ENCODE results near the gene TBCEL. TPM values are rescaled to one million over a fixed set of nuclear protein-coding genes. Genes with fewer than 3 reads are reported as not detected.

TBCEL gene
- polyA plus RNA-seq, 1 donor (not counting 4 experiments of a cell fraction or from before 2014, with no cell fraction given), result 15.1 TPM

DNA sequence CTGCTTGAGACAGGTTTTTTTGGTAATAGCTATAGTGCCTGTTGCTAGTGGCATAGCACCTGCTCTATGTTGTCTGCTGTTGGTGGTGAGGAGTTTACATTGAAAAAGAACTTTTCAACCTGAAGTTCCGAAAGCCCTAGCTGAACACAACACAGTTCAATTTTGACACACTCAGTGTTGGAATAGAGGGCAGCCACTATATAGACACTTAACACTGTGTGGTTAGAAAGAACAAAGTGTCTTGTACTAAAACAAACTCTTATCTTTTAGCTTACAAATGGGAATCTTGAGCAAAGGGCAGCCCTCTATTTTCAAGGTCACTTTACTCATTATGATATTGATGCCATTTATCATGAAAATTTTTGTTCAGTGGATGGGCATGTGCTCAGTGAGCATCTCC lies 18.4 kb downstream of the TBCEL start:
- Histone ChIP-seq H3K4me3 (ENCODE audit: control insufficient read depth in 2 of 3, extremely low read depth in 1 of 3, insufficient read depth in 2 of 3, low read depth in 1 of 3, low read length in 3 of 3) (no peak overlapping the region), H3K9me1 (ENCODE audit: control insufficient read depth, extremely low read depth, insufficient read depth, low read length) (no peaks in the 10 kb centered on the region), H3K79me2 (ENCODE audit: control insufficient read depth, insufficient read depth, low read length) (no peaks in the 10 kb centered on the region), H3K9me3 (ENCODE audit: control insufficient read depth, low read depth, low read length) (no peaks in the 10 kb centered on the region), H3K27me3 (ENCODE audit: control insufficient read depth, extremely low read depth, insufficient read depth, low read length) (no peaks in the 10 kb centered on the region), H3K4me2 (ENCODE audit: control insufficient read depth, extremely low read depth, insufficient read depth, low read depth, low read length) (no peak overlapping the region), H3K36me3 (ENCODE audit: control insufficient read depth in 2 of 2, extremely low read depth in 1 of 2, insufficient read depth in 2 of 2, low read length in 2 of 2) (peaks cover 0 to under 1% of the 10 kb centered on the region in 2 experiments), H3K27ac (ENCODE audit: control insufficient read depth, insufficient read depth, low read length) (no peak overlapping the region), H2AFZ (ENCODE audit: control insufficient read depth, low read length) (no peak overlapping the region), H3K4me1 (ENCODE audit: control insufficient read depth, extremely low read depth, insufficient read depth, low read length) (no peaks in the 10 kb centered on the region), H4K20me1 (ENCODE audit: control insufficient read depth, extremely low read depth, insufficient read depth, low read length) (no peaks in the 10 kb centered on the region), H3K9ac (ENCODE audit: control insufficient read depth, extremely low read depth, insufficient read depth, low read length) (no peak overlapping the region)
- FAIRE-seq (no peak), DNase-seq (ENCODE audit: low read depth, low spot score) (no peak)
- no peak for TF ChIP-seq EZH2 (IDR thresholded peaks at IDR 0.05; ENCODE audit: low read length)
- TF ChIP-seq, protein P1, sequence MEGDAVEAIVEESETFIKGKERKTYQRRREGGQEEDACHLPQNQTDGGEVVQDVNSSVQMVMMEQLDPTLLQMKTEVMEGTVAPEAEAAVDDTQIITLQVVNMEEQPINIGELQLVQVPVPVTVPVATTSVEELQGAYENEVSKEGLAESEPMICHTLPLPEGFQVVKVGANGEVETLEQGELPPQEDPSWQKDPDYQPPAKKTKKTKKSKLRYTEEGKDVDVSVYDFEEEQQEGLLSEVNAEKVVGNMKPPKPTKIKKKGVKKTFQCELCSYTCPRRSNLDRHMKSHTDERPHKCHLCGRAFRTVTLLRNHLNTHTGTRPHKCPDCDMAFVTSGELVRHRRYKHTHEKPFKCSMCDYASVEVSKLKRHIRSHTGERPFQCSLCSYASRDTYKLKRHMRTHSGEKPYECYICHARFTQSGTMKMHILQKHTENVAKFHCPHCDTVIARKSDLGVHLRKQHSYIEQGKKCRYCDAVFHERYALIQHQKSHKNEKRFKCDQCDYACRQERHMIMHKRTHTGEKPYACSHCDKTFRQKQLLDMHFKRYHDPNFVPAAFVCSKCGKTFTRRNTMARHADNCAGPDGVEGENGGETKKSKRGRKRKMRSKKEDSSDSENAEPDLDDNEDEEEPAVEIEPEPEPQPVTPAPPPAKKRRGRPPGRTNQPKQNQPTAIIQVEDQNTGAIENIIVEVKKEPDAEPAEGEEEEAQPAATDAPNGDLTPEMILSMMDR (optimal IDR thresholded peaks at IDR 0.05 in 1 of 3, IDR thresholded peaks at IDR 0.05 in 1 of 3, conservative IDR thresholded peaks at IDR 0.05 in 1 of 3; ENCODE audit: extremely low read depth in 1 of 3, insufficient read depth in 2 of 3, low read length in 3 of 3), result no peak
- dilution Hi-C loops (cut with MboI; ENCODE audit: extremely low pct_ligation_motif_present, low sequenced_read_pairs), result no loop called here

DNA sequence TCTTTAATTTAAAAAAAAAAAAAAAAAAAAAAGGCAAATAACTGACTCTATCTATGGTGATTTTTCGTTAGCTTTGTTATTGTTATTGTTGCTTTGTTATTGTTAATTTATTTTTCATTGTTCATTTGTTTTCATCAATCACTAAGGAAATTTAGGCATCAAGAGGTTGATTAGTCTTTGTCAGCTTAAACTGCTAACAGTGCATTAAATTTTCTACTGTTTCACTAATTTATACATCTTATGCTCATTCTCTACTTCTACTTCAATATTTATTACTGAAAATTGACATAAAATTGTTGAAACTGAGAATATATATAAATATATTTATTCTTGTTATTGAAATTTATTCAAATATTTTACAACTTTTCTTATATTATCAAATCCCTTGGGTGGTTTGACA lies 24.0 kb downstream of the TBCEL start:
- peaks cover 0 to 8% of the 10 kb centered on the region in 2 experiments for H3K36me3 ChIP-seq (ENCODE audit: control insufficient read depth in 2 of 2, extremely low read depth in 1 of 2, insufficient read depth in 2 of 2, low read length in 2 of 2)
- no peak overlapping the region for H3K4me2 ChIP-seq (ENCODE audit: control insufficient read depth, extremely low read depth, insufficient read depth, low read depth, low read length)
- H3K9me3 ChIP-seq (ENCODE audit: control insufficient read depth, low read depth, low read length), result no peaks in the 10 kb centered on the region
- dilution Hi-C loops (cut with MboI; ENCODE audit: extremely low pct_ligation_motif_present, low sequenced_read_pairs), result no loop called here
- H3K9ac ChIP-seq (ENCODE audit: control insufficient read depth, extremely low read depth, insufficient read depth, low read length), result no peak overlapping the region
- TF ChIP-seq, protein P1 (optimal IDR thresholded peaks at IDR 0.05 in 1 of 3, IDR thresholded peaks at IDR 0.05 in 1 of 3, conservative IDR thresholded peaks at IDR 0.05 in 1 of 3; ENCODE audit: extremely low read depth in 1 of 3, insufficient read depth in 2 of 3, low read length in 3 of 3), result no peak
- no peak for TF ChIP-seq EZH2 (IDR thresholded peaks at IDR 0.05; ENCODE audit: low read length)
- H3K4me3 ChIP-seq (ENCODE audit: control insufficient read depth in 2 of 3, extremely low read depth in 1 of 3, insufficient read depth in 2 of 3, low read depth in 1 of 3, low read length in 3 of 3), result no peak overlapping the region
- FAIRE-seq (no peak), DNase-seq (ENCODE audit: low read depth, low spot score) (no peak)
- H3K4me1 ChIP-seq (ENCODE audit: control insufficient read depth, extremely low read depth, insufficient read depth, low read length), result no peaks in the 10 kb centered on the region
- no peaks in the 10 kb centered on the region for H4K20me1 ChIP-seq (ENCODE audit: control insufficient read depth, extremely low read depth, insufficient read depth, low read length)
- H3K27me3 ChIP-seq (ENCODE audit: control insufficient read depth, extremely low read depth, insufficient read depth, low read length), result no peaks in the 10 kb centered on the region
- no peaks in the 10 kb centered on the region for H3K79me2 ChIP-seq (ENCODE audit: control insufficient read depth, insufficient read depth, low read length)
- H3K27ac ChIP-seq (ENCODE audit: control insufficient read depth, insufficient read depth, low read length), result no peak overlapping the region
- no peak overlapping the region for H2AFZ ChIP-seq (ENCODE audit: control insufficient read depth, low read length)
- H3K9me1 ChIP-seq (ENCODE audit: control insufficient read depth, extremely low read depth, insufficient read depth, low read length), result no peaks in the 10 kb centered on the region

All from keratinocyte (primary cell).